Upper lobe of left lung (tissue), 6 donors: ENCODE measurements around the gene C16orf89. TPM values are rescaled to one million over a fixed set of nuclear protein-coding genes. Genes with fewer than 3 reads are reported as not detected.

Experiments used
- ATAC-seq, 2 donors: fragments of 200-7000 bp; cut with Tn5 transposase; one replicate each; pipeline ENCODE4 v1.9.1; 2022; ENCODE audit warnings: mild to moderate bottlenecking in 2 of 2, moderate library complexity in 2 of 2; ENCODE audit not compliant: low FRiP score in 2 of 2
- DNase-seq, 2 donors: peaks; one replicate each; pipeline ENCODE4 v3.0.0-alpha.2; 2019 to 2020
- H3K27ac ChIP-seq, 4 donors: fragments of 200-600 bp; sonication (generic); one replicate each; pipeline ENCODE4 v1.5.1; 2016 to 2019
- H3K27me3 ChIP-seq, 4 donors: fragments of 200-600 bp; sonication (generic); one replicate each; pipeline ENCODE4 v1.5.1; 2017 to 2019
- H3K36me3 ChIP-seq, 4 donors: fragments of 200-600 bp; sonication (generic); one replicate each; pipeline ENCODE4 v1.5.1; 2016 to 2019
- H3K4me1 ChIP-seq, 4 donors: fragments of 200-600 bp; sonication (generic); one replicate each; pipeline ENCODE4 v1.5.1; 2018 to 2019
- H3K4me3 ChIP-seq, 4 donors: fragments of 200-600 bp; sonication (generic); one replicate each; pipeline ENCODE4 v1.5.1; 2017 to 2019; ENCODE audit warnings: mild to moderate bottlenecking in 2 of 4, moderate library complexity in 1 of 4
- H3K9me3 ChIP-seq, 4 donors: fragments of 200-600 bp; sonication (generic); one replicate each; pipeline ENCODE4 v1.5.1; 2018 to 2019
- CTCF ChIP-seq, 6 experiments: fragments of 450-650 bp in 4 of 6; fragments of 200-600 bp in 2 of 6; sonication (generic) in 2 of 6; IDR thresholded peaks; one replicate each; pipeline ENCODE4 v1.5.1; 2016 to 2019; ENCODE audit warnings: antibody characterized with exemption in 6 of 6
- EP300 ChIP-seq, 4 donors: sonication (generic); formaldehyde crosslinking; IDR thresholded peaks; one replicate each; pipeline ENCODE4 v1.5.1; 2017; ENCODE audit warnings: antibody characterized with exemption in 4 of 4, control low read depth in 2 of 4
- POLR2A ChIP-seq, 4 donors: fragments of 450-650 bp; IDR thresholded peaks; one replicate each; pipeline ENCODE4 v1.5.1; 2016 to 2017; ENCODE audit warnings: antibody characterized with exemption in 4 of 4, mild to moderate bottlenecking in 2 of 4
- POLR2AphosphoS5 ChIP-seq, 2 donors: sonication (generic); formaldehyde crosslinking; IDR thresholded peaks; one replicate each; pipeline ENCODE4 v1.5.1; 2017; ENCODE audit warnings: antibody characterized with exemption in 2 of 2
- WGBS, 2 donors: methylation state at CpG; one replicate each; pipeline ENCODE4 v1.1.5; 2017 to 2018; 5-methylcytosine and 5-hydroxymethylcytosine counted together
- total RNA-seq, 6 donors: library from RNA; depleted of rRNA in 4 of 6; stranded (reverse); fragments of >200 nt in 4 of 6; gene quantifications; one replicate each; pipeline versions ENCODE4 v1.1.0 to v1.2.1, GENCODE V29; 2016 to 2021
- donor health status: DM: no; HTN: no; CAD: no; lungs with moderate emphysema.
- donor health status: DM: no; HTN: yes; CAD: no; lungs with severe emphysema.

Gene C16orf89
- total RNA-seq, 6 donors from 2014 or later = 45.7 to 272 (median 174) TPM

DNA sequence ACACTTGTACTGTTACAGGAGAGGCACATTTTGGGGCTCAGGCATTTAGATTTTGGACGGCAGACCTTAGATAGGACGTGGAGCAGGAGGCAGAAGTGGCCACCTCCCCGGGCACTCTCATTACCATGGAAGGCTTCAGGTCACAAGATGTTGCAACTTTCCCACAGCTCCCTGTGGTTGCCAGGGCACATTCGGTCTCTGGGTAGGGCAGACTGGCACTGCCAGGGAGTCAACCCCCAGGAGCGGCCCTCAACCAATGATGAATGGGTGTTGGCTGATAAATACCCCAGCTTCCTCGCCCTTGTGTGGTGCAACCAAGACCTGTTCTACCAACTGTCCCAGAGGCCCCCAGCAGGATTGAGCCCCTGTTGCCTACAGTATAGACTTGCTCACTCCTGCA, 43.2 kb downstream of the C16orf89 start:
- DNase-seq = no peak
- Histone ChIP-seq H3K9me3 (no peaks in the 10 kb centered on the region), H3K4me3 (no peak overlapping the region), H3K36me3 (peaks cover 0 to 19% (median 7%) of the 10 kb centered on the region in 4 donors), H3K27ac (no peak overlapping the region), H3K4me1 (no peaks in the 10 kb centered on the region), H3K27me3 (no peaks in the 10 kb centered on the region)
- TF ChIP-seq POLR2AphosphoS5 (IDR thresholded peaks at IDR 0.05) (no peak), EP300 (IDR thresholded peaks at IDR 0.05) (no peak), POLR2A (IDR thresholded peaks at IDR 0.05) (no peak), CTCF (IDR thresholded peaks at IDR 0.05) (no peak)
- WGBS, 2 donors = 83 to 85% methylated on average over 2 to 6 of the region's 6 CpGs
- no peak for ATAC-seq

DNA sequence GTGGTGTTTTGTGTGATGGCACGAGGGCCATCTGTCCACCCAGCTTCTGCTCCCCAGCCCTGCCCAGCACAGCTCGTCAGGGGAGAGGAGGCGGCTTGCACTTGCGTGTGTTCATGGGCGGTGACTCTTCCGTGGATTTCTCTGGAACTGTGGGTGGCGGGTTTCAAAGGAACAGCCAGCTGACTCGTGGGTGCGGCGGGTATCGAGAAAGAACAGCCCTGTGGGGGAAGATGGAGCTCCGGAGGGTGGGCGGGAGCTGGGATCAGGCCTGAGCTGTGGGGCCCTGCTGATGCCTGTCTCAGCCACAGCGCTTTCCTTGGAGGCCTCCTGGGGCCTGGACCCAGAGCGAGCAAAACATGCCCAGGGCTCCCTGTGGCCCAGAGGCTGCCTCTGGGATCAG, 45.2 kb downstream of the C16orf89 start:
- no peak overlapping the region for H3K4me3 ChIP-seq
- no peaks in the 10 kb centered on the region for H3K27me3 ChIP-seq
- H3K27ac ChIP-seq = no peak overlapping the region
- DNase-seq (no peak), ATAC-seq (no peak)
- peaks cover 0 to 8% (median 3%) of the 10 kb centered on the region in 4 donors for H3K36me3 ChIP-seq
- H3K9me3 ChIP-seq = no peaks in the 10 kb centered on the region
- no peaks in the 10 kb centered on the region for H3K4me1 ChIP-seq
- WGBS, 2 donors = 70 to 72% methylated on average over 13 to 15 of the region's 15 CpGs
- TF ChIP-seq CTCF (IDR thresholded peaks at IDR 0.05) = no peak
- no peak for TF ChIP-seq POLR2A (IDR thresholded peaks at IDR 0.05)
- TF ChIP-seq EP300 (IDR thresholded peaks at IDR 0.05) = no peak
- TF ChIP-seq POLR2AphosphoS5 (IDR thresholded peaks at IDR 0.05) = no peak

- no peak for ATAC-seq
- Histone ChIP-seq H3K27ac (no peak overlapping the region), H3K36me3 (peaks cover 0 to 2% (median under 1%) of the 10 kb centered on the region in 4 donors), H3K4me3 (no peak overlapping the region), H3K9me3 (no peaks in the 10 kb centered on the region), H3K4me1 (no peaks in the 10 kb centered on the region), H3K27me3 (no peaks in the 10 kb centered on the region)
- TF ChIP-seq POLR2AphosphoS5 (IDR thresholded peaks at IDR 0.05) (no peak), EP300 (IDR thresholded peaks at IDR 0.05) (no peak), CTCF (IDR thresholded peaks at IDR 0.05) (no peak)
- WGBS, 2 donors = 71 to 80% methylated on average over 6 of the region's 6 CpGs
- no peak for DNase-seq
These were observed 46.0 kb downstream of the C16orf89 start for GRCh38 chr16:5019775-5020174.

DNA sequence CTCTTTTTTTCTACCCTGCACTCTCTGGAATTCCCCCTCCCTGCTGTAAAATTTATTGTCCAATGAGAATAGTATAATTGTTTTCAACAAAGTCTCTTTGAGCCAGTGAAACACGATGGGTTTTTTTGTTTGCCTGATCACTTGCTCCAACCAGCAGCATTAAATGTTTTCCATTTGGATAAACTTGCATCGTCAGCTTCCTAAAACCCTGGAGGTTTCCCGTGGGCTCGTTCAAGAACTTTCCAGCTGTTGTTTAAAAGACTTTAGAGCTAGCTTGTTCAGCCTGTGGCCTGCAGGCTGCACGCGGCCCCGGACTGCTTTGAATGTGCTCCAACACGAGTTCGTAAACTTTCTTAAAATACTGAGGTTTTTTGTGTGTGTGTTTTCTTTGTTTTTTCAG, 47.0 kb downstream of the C16orf89 start:
- TF ChIP-seq POLR2A (IDR thresholded peaks at IDR 0.05) (no peak), POLR2AphosphoS5 (IDR thresholded peaks at IDR 0.05) (no peak), CTCF (IDR thresholded peaks at IDR 0.05) (no peak), EP300 (IDR thresholded peaks at IDR 0.05) (no peak)
- DNase-seq (no peak), ATAC-seq (no peak)
- H3K9me3 ChIP-seq = no peaks in the 10 kb centered on the region
- no peaks in the 10 kb centered on the region for H3K27me3 ChIP-seq
- no peak overlapping the region for H3K4me3 ChIP-seq
- H3K4me1 ChIP-seq = no peaks in the 10 kb centered on the region
- no peaks in the 10 kb centered on the region for H3K36me3 ChIP-seq
- 47 to 51% methylated on average over 9 of the region's 9 CpGs for WGBS, 2 donors
- no peak overlapping the region for H3K27ac ChIP-seq

DNA sequence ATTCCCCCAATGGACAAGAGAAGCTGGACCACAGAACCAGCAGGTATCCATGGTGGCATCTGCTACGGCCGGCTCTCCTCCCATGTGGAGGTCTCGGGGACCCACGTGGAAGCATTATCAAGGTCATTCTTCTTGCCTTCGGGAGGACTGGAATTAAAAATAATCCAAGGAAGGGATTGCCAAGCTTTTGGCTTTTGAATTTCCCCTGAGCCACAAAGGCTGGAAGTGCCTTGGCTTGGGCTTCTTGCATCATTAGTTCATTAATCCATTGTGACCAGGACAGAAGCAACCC, 48.1 kb downstream of the C16orf89 start:
- no peak overlapping the region for H3K4me3 ChIP-seq
- H3K27me3 ChIP-seq = no peaks in the 10 kb centered on the region
- DNase-seq (no peak), ATAC-seq (no peak)
- no peaks in the 10 kb centered on the region for H3K9me3 ChIP-seq
- no peaks in the 10 kb centered on the region for H3K4me1 ChIP-seq
- H3K27ac ChIP-seq = no peak overlapping the region
- no peak for TF ChIP-seq EP300 (IDR thresholded peaks at IDR 0.05)
- no peaks in the 10 kb centered on the region for H3K36me3 ChIP-seq
- 88 to 91% methylated on average over 5 of the region's 5 CpGs for WGBS, 2 donors
